ENCODE results near the gene LARP4B.
"Not testable (repeated sequence)": the region's sequence is repeated elsewhere in the genome, so short reads cannot be mapped to it uniquely, and the experiment has no call there.

The LARP4B gene

GRCh38 chr10:958106-958505, 26.6 kb upstream of the LARP4B start:
- no peak for DNase-seq (ENCODE audit: low read depth)

GRCh38 chr10:955820-956217, 24.3 kb upstream of the LARP4B start:
- no peak for DNase-seq (ENCODE audit: low read depth)

DNA sequence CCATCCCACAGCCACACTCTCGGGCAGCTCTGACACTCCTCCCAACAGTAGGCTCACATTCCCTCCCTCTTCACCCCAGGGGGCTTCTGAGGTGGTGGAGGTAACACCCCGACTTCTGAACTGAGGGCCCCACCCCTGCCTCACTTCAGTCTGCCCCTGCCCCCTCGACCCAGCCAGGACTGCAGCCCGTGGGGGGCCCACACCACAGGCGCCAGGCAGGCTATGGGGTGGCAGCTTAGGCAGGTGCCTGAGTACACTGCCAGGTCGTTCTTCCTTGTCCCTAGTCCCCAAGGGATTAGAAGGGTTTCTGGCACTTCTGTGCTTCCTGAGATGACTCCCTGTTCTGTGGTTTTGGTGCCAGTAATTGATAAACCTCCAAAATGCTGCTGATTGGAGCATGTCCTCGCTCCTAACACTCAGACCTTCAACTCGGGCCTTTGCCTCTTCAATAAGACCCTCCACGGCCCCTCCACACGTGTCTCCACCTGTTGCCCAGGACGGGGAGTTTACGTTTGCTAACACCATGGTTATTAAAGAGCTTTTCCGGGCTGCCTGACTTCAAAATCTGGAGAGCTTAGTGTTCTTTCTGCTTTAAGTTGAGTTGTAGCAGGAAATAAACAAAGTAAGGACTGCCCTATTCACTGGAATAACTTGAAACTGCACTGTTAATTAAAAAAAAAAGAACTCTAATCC, 23.8 kb upstream of the LARP4B start:
- DNase-seq (ENCODE audit: low read depth), result no peak

DNA sequence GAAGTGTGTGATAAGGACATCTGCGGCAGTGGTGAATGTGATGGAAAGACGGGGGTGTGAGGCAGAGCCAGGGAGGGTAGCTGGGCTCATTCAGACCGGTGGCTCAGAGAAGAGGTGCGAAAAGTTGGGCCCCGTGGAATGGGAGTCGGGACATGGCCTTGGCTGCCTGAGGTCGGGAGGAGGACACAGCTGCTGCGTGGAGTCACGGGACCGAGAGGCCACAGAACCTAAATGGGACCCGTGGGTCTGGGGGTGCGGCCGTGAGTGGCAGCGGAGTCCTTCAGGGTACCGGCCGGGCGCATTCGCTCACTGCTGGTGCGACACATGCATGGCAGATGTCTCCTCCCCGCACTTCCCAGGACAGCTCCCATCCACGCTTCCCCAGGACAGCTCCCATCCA, 22.9 kb upstream of the LARP4B start:
- no peak for DNase-seq (ENCODE audit: low read depth)

DNA sequence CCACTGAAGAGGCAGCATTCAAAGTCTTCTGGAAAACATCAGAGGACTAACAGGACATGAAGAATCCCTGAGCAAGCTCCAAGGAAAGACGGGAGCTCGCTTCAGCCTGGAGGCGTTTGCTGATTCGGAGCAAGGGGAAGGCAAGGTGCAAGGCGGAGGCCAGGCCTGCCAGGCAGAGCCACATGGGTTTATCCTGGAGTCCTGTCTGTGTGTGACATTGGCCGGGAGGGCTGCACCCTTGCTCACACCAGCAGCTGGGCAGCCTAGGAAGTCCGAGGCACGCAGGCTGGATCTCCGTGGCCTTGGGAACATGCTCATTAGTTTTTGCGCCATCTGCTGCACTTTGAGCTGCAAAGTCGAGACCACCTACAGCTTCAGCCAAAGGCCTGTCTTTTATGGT, 22.3 kb upstream of the LARP4B start:
- DNase-seq (ENCODE audit: low read depth), result no peak

DNA sequence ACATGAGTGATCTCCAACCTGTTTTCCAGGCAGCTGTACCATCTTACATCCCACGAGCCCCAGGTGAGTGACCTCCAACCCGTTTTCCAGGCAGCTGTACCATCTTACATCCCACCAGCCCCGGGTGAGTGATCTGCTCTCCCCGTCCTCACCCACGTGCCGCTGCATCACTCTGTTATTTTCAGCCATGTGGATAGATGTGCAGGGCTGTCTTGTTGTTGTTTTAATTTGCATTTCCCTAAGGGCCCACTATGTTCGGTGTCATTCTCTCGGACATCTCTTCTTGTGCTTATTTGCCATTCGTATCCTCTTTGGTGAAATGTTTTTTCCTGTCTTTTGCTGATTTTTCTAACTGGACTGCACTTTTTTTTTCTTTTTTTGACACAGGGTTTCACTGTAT, 17.9 kb upstream of the LARP4B start:
- no peak for DNase-seq (ENCODE audit: low read depth)

- DNase-seq (ENCODE audit: low read depth), result no peak
These were observed 16.8 kb upstream of the LARP4B start for GRCh38 chr10:948347-948746.

DNA sequence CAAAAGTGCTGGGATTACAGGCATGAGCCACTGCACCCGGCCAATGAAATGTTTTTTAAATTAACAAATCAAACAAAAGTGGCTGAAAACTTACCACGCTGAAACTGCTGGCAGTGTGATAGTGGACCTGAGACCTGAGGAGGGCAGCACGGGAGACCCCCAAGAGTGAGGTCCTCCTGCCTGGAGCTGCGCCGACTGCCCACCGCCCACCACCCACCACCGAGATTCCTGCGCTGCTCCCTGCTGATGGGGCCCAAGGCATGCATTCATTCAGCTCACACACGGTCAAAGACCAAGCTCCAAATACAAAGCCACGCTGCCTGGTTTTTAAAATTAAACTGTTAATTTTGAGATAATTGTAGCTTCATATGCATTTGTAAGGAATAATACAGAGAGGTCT, 16.4 kb upstream of the LARP4B start:
- DNase-seq (ENCODE audit: low read depth), result no peak

GRCh38 chr10:947051-947450, 15.5 kb upstream of the LARP4B start:
- no peak for DNase-seq (ENCODE audit: low read depth)

GRCh38 chr10:945778-946177, 14.3 kb upstream of the LARP4B start:
- no peak for DNase-seq (ENCODE audit: low read depth)

- DNase-seq (ENCODE audit: low read depth), result no peak
These were observed 12.7 kb upstream of the LARP4B start for GRCh38 chr10:944034-944831.

DNA sequence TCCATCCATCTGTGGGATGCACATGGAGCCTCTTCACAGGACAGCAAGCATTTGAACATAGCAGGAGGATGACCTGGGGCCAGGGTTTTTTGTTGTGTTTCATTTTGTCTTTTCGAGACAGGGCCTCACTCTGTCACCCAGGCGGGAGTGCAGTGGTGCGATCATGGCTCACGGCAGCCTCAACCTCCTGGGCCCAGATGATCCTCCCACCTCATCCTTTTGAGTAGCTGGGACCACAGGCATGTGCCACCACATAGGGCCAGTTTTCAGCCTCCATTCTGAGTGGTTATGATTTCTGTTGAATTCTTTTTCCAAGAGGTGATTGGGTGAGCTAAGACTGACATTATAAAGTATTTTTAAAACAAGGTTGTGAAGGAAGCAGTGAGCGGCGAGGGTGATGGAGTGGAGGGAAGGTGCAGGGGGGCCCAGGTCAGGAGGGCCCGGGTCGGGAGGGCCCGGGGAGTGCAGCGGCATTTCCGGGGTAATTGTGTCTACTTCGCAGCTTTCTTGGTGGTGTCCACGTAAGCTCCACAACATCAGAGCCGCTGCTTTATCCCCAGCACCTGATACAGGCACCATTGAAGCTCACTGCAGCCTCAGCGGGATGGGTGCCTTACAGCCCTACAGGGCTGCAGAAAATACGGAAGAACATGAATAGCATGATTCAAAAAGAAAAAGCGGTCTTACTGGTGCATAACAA, 12.0 kb upstream of the LARP4B start:
- DNase-seq (ENCODE audit: low read depth), result no peak

GRCh38 chr10:938941-939678, 7.6 kb upstream of the LARP4B start:
- DNase-seq (ENCODE audit: low read depth), result no peak

DNA sequence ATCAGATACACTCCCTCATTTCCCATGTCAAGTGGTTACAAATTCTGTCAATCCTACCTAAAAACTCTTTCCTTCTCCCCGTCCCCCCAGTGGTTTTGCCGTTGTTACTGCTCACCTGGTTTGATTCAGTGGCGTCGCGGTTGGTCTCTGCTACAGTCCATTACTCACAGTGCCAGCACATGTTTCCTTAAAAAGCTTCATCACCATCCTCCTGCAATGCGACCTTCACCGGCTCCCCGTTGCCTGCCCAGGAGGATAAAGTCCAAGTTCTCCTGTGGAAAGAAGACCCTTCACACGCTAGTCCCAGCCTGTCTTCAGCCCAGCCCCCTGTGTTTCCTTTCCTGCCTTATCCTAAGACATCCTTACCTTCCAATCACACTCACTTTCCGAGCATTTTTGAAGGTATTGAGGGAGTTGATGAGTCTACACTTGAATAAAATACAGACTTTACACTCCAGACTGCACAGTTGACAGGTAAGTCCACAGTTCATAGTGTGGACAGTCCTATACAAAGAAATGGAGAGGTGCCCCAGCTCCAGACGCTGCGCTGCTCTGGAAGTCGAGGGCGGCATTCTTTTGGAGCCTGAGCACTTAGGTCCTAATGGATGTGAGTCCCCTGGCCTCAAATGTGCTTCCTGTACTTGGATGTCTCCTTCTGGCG, 3.4 kb upstream of the LARP4B start:
- DNase-seq (ENCODE audit: low read depth), result no peak

DNA sequence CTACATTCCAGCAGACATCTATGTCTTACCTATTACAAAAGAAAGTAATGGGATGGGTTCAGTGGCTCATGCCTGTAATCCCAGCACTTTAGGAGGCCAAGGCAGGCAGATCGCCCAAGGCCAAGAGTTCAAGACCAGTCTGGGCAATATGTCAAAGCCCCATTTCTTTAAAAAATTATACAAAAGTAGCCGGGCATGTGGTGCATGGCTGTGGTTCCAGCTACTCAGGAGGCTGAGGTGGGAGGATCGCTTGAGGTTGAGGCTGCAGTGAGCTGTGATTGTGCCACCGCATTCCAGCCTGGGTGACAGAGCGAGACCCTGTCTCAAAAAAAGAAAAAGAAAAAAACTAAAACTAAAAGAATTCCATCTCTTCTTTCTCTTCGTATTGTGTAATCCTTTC, 2.7 kb upstream of the LARP4B start:
- DNase-seq (ENCODE audit: low read depth), result not testable (repeated sequence)

- DNase-seq (ENCODE audit: low read depth), result no peak
These were observed 1.1 kb upstream of the LARP4B start for GRCh38 chr10:932589-932988.

- DNase-seq (ENCODE audit: low read depth), result no peak
These were observed 730 bp downstream of the LARP4B start for GRCh38 chr10:930625-931325.

DNA sequence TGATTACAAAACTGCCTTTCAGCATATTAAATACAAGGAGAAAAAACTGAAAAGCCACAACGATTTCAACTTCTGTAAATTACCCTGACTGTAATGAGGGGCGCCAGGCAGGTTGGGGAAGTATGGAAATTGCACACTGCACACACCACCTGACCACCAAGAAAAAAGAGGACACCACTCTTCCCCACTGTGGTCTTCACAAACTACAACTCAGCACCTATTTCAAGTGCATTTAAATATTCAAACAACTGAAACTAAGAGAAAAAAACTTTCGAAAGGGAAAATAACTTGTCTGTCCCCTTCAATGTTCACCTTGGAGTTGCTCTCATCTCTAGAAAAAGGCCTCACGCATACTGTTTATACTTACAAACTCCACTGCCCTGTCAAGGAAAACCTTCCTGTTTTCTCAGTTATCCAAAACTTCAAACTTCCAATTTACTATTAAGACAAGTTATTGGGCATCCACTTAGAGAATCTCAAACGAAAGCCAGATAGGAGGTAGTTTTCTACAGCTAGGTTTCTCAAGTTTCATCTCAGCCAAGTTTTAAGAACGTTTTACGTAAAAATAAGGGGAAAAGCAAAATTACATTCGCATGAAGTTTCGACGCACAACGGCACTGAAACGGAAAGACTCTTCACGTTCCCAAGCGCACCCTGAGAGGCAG, 1.4 kb downstream of the LARP4B start:
- DNase-seq (ENCODE audit: low read depth), result no peak

DNA sequence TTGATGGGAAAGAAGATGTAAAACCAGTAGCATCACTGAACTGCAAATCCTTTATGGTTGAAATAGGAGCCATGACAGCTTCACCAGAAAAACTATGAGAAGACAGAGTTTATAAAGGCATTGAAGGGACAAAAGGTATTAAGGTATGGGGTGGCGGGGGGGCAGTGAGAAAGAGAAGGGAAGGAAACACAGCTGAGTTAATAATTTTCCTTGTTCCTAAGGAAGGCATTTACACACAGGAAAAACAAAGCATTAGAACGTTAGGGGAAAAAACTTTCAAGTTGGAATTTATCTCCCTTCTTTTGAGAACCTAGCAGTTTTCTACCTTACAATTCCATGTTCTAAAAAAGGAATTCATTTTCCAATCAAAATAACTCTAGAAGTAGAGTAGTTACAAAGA, 4.4 kb downstream of the LARP4B start:
- no peak for DNase-seq (ENCODE audit: low read depth)

DNA sequence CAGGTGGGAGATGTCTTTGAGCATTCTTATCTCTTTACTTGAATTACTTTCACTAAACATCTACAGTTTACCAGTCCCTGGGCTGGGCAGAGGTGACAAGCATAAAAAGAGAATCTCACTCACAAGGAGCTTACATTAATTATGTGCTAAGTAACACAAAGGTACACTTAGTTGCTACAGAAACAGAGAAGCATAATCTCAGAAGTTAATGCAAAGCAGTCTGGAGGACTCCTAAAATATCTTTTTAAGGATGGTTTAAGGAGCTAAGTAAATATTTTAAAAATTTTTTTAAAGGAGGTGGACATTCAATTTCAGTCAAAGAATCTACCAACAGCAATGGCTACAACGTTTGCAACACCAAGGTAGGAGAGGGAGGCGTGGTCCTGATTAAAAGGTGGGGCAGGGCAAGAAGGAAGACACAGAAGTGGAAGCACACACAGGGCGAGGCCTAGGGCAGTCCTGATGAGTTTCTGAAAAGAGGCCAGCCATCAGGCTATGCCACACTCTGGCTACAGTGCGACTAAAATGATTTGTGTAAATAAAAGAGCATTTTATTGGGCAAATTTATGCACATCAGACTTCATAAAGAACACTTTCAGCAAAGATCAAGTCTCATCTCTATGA, 5.3 kb downstream of the LARP4B start:
- no peak for DNase-seq (ENCODE audit: low read depth)
